RWPE1 (cell line): ENCODE data around the gene LRRC70.
"Not testable (repeated sequence)": the region's sequence is repeated elsewhere in the genome, so short reads cannot be mapped to it uniquely, and the experiment has no call there.

ENCODE experiments used
- CTCF ChIA-PET: fragments of 350-600 bp; sonication (Branson Sonifier 250); formaldehyde crosslinking; extraction: SDS; loops from one replicate; lab custom pipeline; 2021; lab: Yijun Ruan, JAX
- POLR2A ChIA-PET: fragments of 400-600 bp; formaldehyde crosslinking; extraction: SDS; loops from one replicate; lab custom pipeline; 2020; ENCODE audit warnings: antibody characterized with exemption; ENCODE audit not compliant: low non-redundant PET; lab: Yijun Ruan, JAX
- DNase-seq: peaks from one replicate; pipeline ENCODE4 v3.0.0; 2012; ENCODE audit warnings: low spot score
- H3K27ac ChIP-seq: fragments of 450-650 bp; 2 replicates; pipeline ENCODE4 v1.5.1; 2017
- CTCF ChIP-seq: fragments of 450-650 bp; conservative IDR thresholded peaks from 2 replicates; pipeline ENCODE4 v1.5.1; 2017; ENCODE audit warnings: low read depth, mild to moderate bottlenecking

The LRRC70 gene

GRCh38 chr5:62560786-62561185 is 17.8 kb upstream of the LRRC70 start:
- CTCF ChIA-PET, result no interaction called here
- DNase-seq, result no peak

GRCh38 chr5:62561896-62562295 is 16.7 kb upstream of the LRRC70 start:
- H3K27ac ChIP-seq, result no peak overlapping the region
- ChIA-PET CTCF (interaction anchor here (0.7 kb wide), 2 partner anchors 10 to 114 kb away, joined by 3 read pairs; no protein-coding TSS in a partner anchor), POLR2A (no interaction called here)
- no peak for TF ChIP-seq CTCF
- DNase-seq, result no peak

More at GRCh38 chr5:62560786-62561185, 17.8 kb upstream of the LRRC70 start:
- no peak for TF ChIP-seq CTCF
- POLR2A ChIA-PET, result no interaction called here
- no peak overlapping the region for H3K27ac ChIP-seq

GRCh38 chr5:62562867-62563266 is 15.8 kb upstream of the LRRC70 start:
- no peak overlapping the region for H3K27ac ChIP-seq
- ChIA-PET POLR2A (no interaction called here), CTCF (interaction anchor here (0.6 to 0.7 kb wide), 2 partner anchors 11 to 25 kb away, joined by 3 read pairs; no protein-coding TSS in a partner anchor)
- DNase-seq, result no peak
- no peak for TF ChIP-seq CTCF

- DNase-seq, result no peak
- POLR2A ChIA-PET, result no interaction called here
- CTCF ChIA-PET, result no interaction called here
- no peak overlapping the region for H3K27ac ChIP-seq
- TF ChIP-seq CTCF, result no peak
Measured at GRCh38 chr5:62564101-62564500, 14.5 kb upstream of the LRRC70 start.

- H3K27ac ChIP-seq, POLR2A ChIA-PET, DNase-seq, CTCF ChIA-PET: not testable (repeated sequence)
Measured at GRCh38 chr5:62565740-62566139, 12.9 kb upstream of the LRRC70 start.

GRCh38 chr5:62568143-62568542 is 10.5 kb upstream of the LRRC70 start:
- ChIA-PET POLR2A (no interaction called here), CTCF (interaction anchor here (0.6 to 1.0 kb wide), 3 partner anchors 13 to 211 kb away, joined by 3 to 5 read pairs (median 4); no protein-coding TSS in a partner anchor)
- H3K27ac ChIP-seq, result no peak overlapping the region
- TF ChIP-seq CTCF, result no peak
- no peak for DNase-seq

- TF ChIP-seq CTCF, result no peak
- H3K27ac ChIP-seq, result no peak overlapping the region
- POLR2A ChIA-PET, result no interaction called here
- DNase-seq, result no peak
- CTCF ChIA-PET, result interaction anchor here (0.6 to 1.0 kb wide), 4 partner anchors 12 to 210 kb away, joined by 3 to 5 read pairs (median 4); no protein-coding TSS in a partner anchor
Measured at GRCh38 chr5:62568800-62569432, 9.7 kb upstream of the LRRC70 start.
